ENCODE results near the gene DENND2A.

DNA sequence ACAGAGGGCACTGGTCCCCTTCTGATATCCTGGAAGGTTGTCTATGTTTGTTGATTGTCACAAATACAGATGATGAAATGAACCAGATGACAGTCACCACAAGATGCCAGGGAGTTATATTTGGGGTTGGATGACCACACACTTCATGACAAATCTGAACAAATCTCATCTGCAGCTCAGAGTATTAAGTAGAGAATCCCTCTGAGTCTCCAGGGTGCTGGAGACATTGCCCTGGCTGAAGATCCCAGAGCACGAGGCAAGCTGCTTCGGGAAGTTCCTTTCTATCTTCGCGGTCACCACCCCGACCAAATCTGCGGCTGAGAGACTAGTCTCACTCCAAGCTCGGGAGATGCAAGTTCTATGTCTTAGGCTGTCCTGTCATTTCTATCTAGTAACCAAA lies 9.0 kb downstream of the DENND2A start:
- TF ChIP-seq, protein P1, sequence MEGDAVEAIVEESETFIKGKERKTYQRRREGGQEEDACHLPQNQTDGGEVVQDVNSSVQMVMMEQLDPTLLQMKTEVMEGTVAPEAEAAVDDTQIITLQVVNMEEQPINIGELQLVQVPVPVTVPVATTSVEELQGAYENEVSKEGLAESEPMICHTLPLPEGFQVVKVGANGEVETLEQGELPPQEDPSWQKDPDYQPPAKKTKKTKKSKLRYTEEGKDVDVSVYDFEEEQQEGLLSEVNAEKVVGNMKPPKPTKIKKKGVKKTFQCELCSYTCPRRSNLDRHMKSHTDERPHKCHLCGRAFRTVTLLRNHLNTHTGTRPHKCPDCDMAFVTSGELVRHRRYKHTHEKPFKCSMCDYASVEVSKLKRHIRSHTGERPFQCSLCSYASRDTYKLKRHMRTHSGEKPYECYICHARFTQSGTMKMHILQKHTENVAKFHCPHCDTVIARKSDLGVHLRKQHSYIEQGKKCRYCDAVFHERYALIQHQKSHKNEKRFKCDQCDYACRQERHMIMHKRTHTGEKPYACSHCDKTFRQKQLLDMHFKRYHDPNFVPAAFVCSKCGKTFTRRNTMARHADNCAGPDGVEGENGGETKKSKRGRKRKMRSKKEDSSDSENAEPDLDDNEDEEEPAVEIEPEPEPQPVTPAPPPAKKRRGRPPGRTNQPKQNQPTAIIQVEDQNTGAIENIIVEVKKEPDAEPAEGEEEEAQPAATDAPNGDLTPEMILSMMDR (IDR thresholded peaks at IDR 0.05) = no peak
- TF ChIP-seq POLR2A (IDR thresholded peaks at IDR 0.05) = no peak
